HFF-Myc (cell line): ENCODE measurements around the gene FMOD.

Experiments
- DNase-seq: peaks from one replicate; pipeline ENCODE4 v3.0.0-alpha.2; 2011; ENCODE audit warnings: low read depth; ENCODE audit errors: extremely low read depth
- H3K4me3 ChIP-seq: replicated peaks from 2 replicates; pipeline ENCODE4 v1.5.1; 2011; ENCODE audit warnings: low read depth, mild to moderate bottlenecking, control low read depth, low read length
- CTCF ChIP-seq: IDR thresholded peaks from 2 replicates; pipeline ENCODE4 v1.5.1; 2012; ENCODE audit warnings: mild to moderate bottlenecking, low read depth, low read length, control low read depth; ENCODE audit errors: missing control alignments

FMOD gene

GRCh38 chr1:203364094-203364801, 13.3 kb upstream of the FMOD start:
- DNase-seq = no peak
- no peak overlapping the region for H3K4me3 ChIP-seq
- TF ChIP-seq CTCF = no peak

- TF ChIP-seq CTCF = no peak
- no peak for DNase-seq
- H3K4me3 ChIP-seq = no peak overlapping the region
These were observed 11.8 kb upstream of the FMOD start for GRCh38 chr1:203362720-203363025.

- no peak overlapping the region for H3K4me3 ChIP-seq
- no peak for DNase-seq
- no peak for TF ChIP-seq CTCF
These were observed 11.2 kb upstream of the FMOD start for GRCh38 chr1:203361945-203362719.

- no peak overlapping the region for H3K4me3 ChIP-seq
- no peak for DNase-seq
- no peak for TF ChIP-seq CTCF
These were observed 9.7 kb upstream of the FMOD start for GRCh38 chr1:203360547-203361185.

- TF ChIP-seq CTCF = no peak
- DNase-seq = no peak
- H3K4me3 ChIP-seq = no peak overlapping the region
These were observed 8.2 kb upstream of the FMOD start for GRCh38 chr1:203359010-203359571.

- H3K4me3 ChIP-seq = no peak overlapping the region
- DNase-seq = no peak
- no peak for TF ChIP-seq CTCF
These were observed 3.3 kb upstream of the FMOD start for GRCh38 chr1:203354246-203354645.
